Chondrocyte (in vitro differentiated cells): ENCODE measurements around the gene NUDC. TPM values are rescaled to one million over a fixed set of nuclear protein-coding genes. Genes with fewer than 3 reads are reported as not detected.

ENCODE experiments used
- DNase-seq: peaks from one replicate; pipeline ENCODE4 v3.0.0; 2021; ENCODE audit warnings: mixed read lengths, low spot score
- H3K27ac Mint-ChIP-seq: one replicate; pipeline ENCODE4 v1.8.0; 2021; ENCODE audit warnings: mild to moderate bottlenecking, moderate library complexity, mixed read lengths; ENCODE audit not compliant: unreplicated experiment
- H3K27me3 Mint-ChIP-seq: 2 replicates; pipeline ENCODE4 v1.8.0; 2021; ENCODE audit warnings: low read depth, mixed read lengths
- H3K36me3 Mint-ChIP-seq: 2 replicates; pipeline ENCODE4 v1.8.0; 2021; ENCODE audit warnings: low read depth, mixed read lengths
- H3K4me1 Mint-ChIP-seq: 2 replicates; pipeline ENCODE4 v1.8.0; 2021; ENCODE audit warnings: low read depth, mild to moderate bottlenecking, mixed read lengths
- H3K4me3 Mint-ChIP-seq: one replicate; pipeline ENCODE4 v1.8.0; 2021; ENCODE audit warnings: mild to moderate bottlenecking, moderate library complexity, mixed read lengths; ENCODE audit not compliant: unreplicated experiment
- H3K9me3 Mint-ChIP-seq: 2 replicates; pipeline ENCODE4 v1.8.0; 2021; ENCODE audit warnings: low read depth, mixed read lengths
- CTCF ChIP-seq: fragments of 200-600 bp; sonication (generic); IDR thresholded peaks from 2 replicates; pipeline ENCODE4 v1.5.0; 2021; ENCODE audit warnings: antibody characterized with exemption, mild to moderate bottlenecking, moderate library complexity
- total RNA-seq: library from RNA; stranded (reverse); gene quantifications from 3 replicates; pipeline ENCODE4 v1.2.1, GENCODE V29; 2021

NUDC gene
- total RNA-seq, 1 donor from 2014 or later, result 44.4 TPM

- Mint-ChIP-seq H3K4me3 (no peak overlapping the region), H3K27me3 (no peaks in the 10 kb centered on the region), H3K9me3 (no peaks in the 10 kb centered on the region), H3K27ac (no peak overlapping the region), H3K4me1 (no peaks in the 10 kb centered on the region), H3K36me3 (no peaks in the 10 kb centered on the region)
- DNase-seq, result peak; percentile 13
- TF ChIP-seq CTCF, result no peak
Measured at GRCh38 chr1:26909951-26910342, 11.6 kb upstream of the NUDC start.

- Mint-ChIP-seq H3K4me3 (no peak overlapping the region), H3K27ac (no peak overlapping the region), H3K9me3 (no peaks in the 10 kb centered on the region), H3K36me3 (no peaks in the 10 kb centered on the region), H3K27me3 (no peaks in the 10 kb centered on the region), H3K4me1 (no peaks in the 10 kb centered on the region)
- DNase-seq, result peak; percentile 4
- no peak for TF ChIP-seq CTCF
Measured at GRCh38 chr1:26910343-26911160, 11.0 kb upstream of the NUDC start.

GRCh38 chr1:26911399-26912146 lies 10.0 kb upstream of the NUDC start:
- H3K36me3 Mint-ChIP-seq, result no peaks in the 10 kb centered on the region
- no peak overlapping the region for H3K4me3 Mint-ChIP-seq
- H3K27ac Mint-ChIP-seq, result no peak overlapping the region
- H3K27me3 Mint-ChIP-seq, result peaks cover 3% of the 10 kb centered on the region
- no peak for DNase-seq
- H3K9me3 Mint-ChIP-seq, result no peaks in the 10 kb centered on the region
- no peak for TF ChIP-seq CTCF
- H3K4me1 Mint-ChIP-seq, result no peaks in the 10 kb centered on the region

GRCh38 chr1:26912147-26912490 lies 9.4 kb upstream of the NUDC start:
- H3K27me3 Mint-ChIP-seq, result peaks cover 3% of the 10 kb centered on the region
- H3K9me3 Mint-ChIP-seq, result no peaks in the 10 kb centered on the region
- no peak overlapping the region for H3K4me3 Mint-ChIP-seq
- H3K4me1 Mint-ChIP-seq, result no peaks in the 10 kb centered on the region
- H3K36me3 Mint-ChIP-seq, result no peaks in the 10 kb centered on the region
- no peak for DNase-seq
- no peak for TF ChIP-seq CTCF
- H3K27ac Mint-ChIP-seq, result no peak overlapping the region

GRCh38 chr1:26913389-26913753 lies 8.2 kb upstream of the NUDC start:
- peaks cover 3% of the 10 kb centered on the region for H3K27me3 Mint-ChIP-seq

More at GRCh38 chr1:26913389-26913753, 8.2 kb upstream of the NUDC start:
- H3K4me1 Mint-ChIP-seq, result no peaks in the 10 kb centered on the region
- H3K36me3 Mint-ChIP-seq, result no peaks in the 10 kb centered on the region
- no peak for TF ChIP-seq CTCF
- no peak overlapping the region for H3K27ac Mint-ChIP-seq
- no peaks in the 10 kb centered on the region for H3K9me3 Mint-ChIP-seq
- no peak for DNase-seq
- no peak overlapping the region for H3K4me3 Mint-ChIP-seq
